CD4-positive, alpha-beta T cell treated with Interleukin-6 for 4 hours (primary cell): ENCODE measurements around the gene TRIO.

Source experiments
- DNase-seq: peaks from one replicate; pipeline ENCODE4 v3.0.0-alpha.2; 2020; ENCODE audit warnings: mixed read lengths

The TRIO gene

GRCh38 chr5:14250748-14251701, 107.9 kb downstream of the TRIO start:
- no peak for DNase-seq

GRCh38 chr5:14251733-14252132, 108.6 kb downstream of the TRIO start:
- DNase-seq, result no peak

- DNase-seq, result no peak
Measured at GRCh38 chr5:14252793-14253192, 109.7 kb downstream of the TRIO start.

GRCh38 chr5:14254686-14255085, 111.5 kb downstream of the TRIO start:
- DNase-seq, result no peak

GRCh38 chr5:14256026-14256690, 113.0 kb downstream of the TRIO start:
- DNase-seq, result no peak

GRCh38 chr5:14256756-14257393, 113.7 kb downstream of the TRIO start:
- no peak for DNase-seq

GRCh38 chr5:14257995-14258403, 114.9 kb downstream of the TRIO start:
- no peak for DNase-seq

GRCh38 chr5:14258840-14259239, 115.7 kb downstream of the TRIO start:
- DNase-seq, result no peak

- no peak for DNase-seq
Measured at GRCh38 chr5:14260637-14261036, 117.5 kb downstream of the TRIO start.

- no peak for DNase-seq
Measured at GRCh38 chr5:14261235-14261634, 118.1 kb downstream of the TRIO start.

GRCh38 chr5:14261856-14262611, 118.9 kb downstream of the TRIO start:
- no peak for DNase-seq

GRCh38 chr5:14263113-14263512, 120.0 kb downstream of the TRIO start:
- DNase-seq, result no peak

- DNase-seq, result no peak
Measured at GRCh38 chr5:14263699-14264098, 120.6 kb downstream of the TRIO start.

- DNase-seq, result peak; percentile 73
Measured at GRCh38 chr5:14264605-14265316, 121.6 kb downstream of the TRIO start.

- no peak for DNase-seq
Measured at GRCh38 chr5:14265570-14265969, 122.4 kb downstream of the TRIO start.

- no peak for DNase-seq
Measured at GRCh38 chr5:14266171-14266570, 123.0 kb downstream of the TRIO start.

GRCh38 chr5:14266686-14267085, 123.5 kb downstream of the TRIO start:
- DNase-seq, result no peak

GRCh38 chr5:14267166-14267838, 124.2 kb downstream of the TRIO start:
- DNase-seq, result no peak

- DNase-seq, result no peak
Measured at GRCh38 chr5:14267991-14268708, 125.0 kb downstream of the TRIO start.

- DNase-seq, result no peak
Measured at GRCh38 chr5:14268738-14269137, 125.6 kb downstream of the TRIO start.

- no peak for DNase-seq
Measured at GRCh38 chr5:14269395-14269794, 126.3 kb downstream of the TRIO start.
